HG02938 (cell line): ENCODE data around the gene IST1.

ENCODE experiments used
- ATAC-seq: cut with Tn5 transposase; IDR thresholded peaks from one replicate; pipeline ENCODE4 v1.9.1; 2021; ENCODE audit warnings: mild to moderate bottlenecking, moderate library complexity; ENCODE audit not compliant: unreplicated experiment

The IST1 gene

DNA sequence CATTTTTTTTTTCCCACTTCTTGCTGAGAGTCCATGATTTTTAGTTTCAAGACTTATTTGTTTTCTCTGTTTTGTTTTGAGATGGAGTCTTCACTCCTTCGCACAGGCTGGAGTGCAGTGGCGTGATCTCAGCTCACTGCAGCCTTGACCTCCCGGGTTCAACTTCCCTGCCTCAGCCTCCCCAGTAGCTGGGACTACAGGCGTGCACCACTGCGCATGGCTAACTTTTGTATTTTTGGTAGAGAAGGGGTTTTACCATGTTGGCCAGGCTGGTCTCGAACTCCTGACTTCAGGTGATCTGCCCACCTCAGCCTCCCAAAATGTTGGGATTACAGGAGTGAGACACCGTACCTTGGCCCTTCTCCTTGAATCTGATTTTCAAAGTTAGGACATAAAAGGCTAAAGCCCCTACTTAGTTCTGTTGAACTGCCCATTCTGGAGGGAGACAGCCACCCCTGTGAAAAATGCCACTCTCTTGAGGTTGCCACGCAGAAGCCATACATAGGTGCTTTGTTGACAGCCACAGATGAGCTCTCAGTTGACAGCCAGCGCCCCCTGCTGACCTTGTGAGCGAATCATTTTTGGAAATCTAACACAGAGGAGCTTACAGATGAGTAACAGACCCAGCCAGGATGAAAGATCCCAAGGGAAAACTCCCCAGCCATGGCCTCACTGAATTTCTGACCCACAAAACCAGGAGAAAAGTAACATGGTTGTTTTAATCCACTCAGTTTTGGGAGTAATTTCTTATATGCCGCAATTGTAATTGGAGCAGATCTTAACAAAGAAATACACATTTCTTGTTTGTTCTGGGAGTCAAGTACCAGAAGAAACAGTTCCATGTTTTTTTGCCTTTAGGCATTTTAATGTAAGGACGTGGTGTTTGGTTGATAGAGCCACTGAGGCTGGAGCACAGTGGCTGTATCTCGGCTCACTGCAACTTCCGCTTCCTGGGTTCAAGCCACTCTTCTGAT lies 66.0 kb downstream of the IST1 start:
- peak; percentile 82 for ATAC-seq

DNA sequence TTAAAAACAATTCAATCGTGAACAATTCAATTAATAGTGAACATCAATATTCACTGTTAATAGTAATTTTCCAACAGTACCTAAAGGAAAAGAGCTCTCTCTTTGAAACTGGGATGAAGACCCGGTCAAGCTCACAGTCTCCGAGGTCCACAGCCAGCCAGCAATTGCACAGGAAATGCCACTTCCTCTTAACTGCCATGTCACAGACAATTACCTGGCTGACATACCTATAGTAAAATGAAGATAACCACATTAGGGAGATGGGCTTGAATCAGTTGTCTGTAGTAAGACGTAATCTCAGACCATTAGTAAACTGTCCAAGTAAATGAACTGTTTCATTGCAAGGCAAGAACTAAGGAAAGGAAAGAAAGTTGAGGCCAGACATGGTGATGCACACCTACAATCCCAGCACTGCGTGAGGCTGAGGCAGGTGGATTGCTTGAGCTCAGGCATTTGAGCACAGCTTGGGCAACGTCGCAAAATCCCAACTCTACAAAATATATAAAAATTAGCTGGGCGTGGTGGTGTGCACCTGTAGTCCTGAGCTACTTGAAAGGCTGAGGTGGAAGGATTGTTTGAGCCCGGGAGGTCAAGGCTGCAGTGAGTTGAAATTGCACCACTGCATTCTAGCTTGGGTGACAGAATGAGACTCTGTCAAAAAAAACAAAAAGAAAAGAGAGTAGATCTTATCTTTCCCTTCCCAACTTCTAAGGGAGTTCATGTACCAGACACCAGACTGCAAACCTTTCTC lies 68.0 kb downstream of the IST1 start:
- ATAC-seq: no peak

DNA sequence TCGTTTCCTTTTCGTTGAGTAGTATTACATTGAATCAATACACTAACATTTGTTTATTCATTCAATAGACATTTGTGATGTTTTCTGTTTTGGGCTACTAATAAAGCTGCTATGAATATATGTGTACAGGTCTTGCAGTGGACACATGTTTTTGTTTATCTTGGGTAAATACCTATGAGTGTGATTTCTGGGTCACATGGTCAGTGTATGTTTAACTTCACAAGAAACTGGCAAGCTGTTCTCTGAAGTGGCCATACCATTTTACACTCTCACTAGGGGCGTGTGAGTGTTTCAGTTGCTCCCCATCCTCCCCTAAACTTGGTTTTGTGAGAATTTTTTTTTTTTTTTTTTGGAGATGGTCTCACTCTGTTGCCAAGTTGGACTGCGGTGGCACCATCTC lies 69.9 kb downstream of the IST1 start:
- no peak for ATAC-seq

DNA sequence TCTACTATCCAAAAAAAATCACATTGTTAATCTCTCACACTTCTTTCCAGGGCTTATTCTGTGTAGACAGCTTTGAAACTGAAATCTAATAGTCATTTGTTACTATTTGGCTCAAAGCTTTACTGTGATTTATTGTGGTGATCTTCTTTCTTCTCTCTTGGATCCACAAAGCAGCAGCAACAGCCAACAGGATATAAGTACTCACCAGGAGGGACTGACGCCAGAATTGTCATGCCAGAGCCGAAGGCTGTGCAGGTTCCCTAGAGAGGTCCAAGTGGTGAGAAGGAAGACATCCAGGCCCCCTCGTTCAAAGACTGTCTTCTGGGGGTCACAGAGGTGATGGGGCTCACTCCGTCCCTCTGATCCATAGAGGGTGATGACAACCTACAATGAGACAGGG lies 71.6 kb downstream of the IST1 start:
- no peak for ATAC-seq

DNA sequence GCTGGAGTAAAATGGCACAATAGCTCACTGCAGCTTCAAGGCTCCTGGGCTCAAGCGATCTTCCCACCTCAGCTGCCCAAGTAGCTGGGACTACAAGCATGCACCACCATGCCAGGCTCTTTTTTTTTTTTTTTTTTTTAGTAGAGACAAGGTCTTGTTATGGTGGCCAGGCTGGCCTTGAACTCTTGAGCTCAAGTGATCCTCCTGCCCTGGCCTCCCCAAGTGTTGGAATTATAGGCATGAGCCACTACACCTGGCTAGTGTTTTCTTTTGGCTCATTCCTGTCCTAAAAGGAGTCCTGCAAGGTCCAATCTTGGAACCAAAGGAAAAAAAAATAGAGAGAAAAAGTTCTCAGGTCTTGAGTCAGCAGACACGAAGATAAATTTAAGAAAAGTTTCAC lies 74.0 kb downstream of the IST1 start:
- no peak for ATAC-seq

DNA sequence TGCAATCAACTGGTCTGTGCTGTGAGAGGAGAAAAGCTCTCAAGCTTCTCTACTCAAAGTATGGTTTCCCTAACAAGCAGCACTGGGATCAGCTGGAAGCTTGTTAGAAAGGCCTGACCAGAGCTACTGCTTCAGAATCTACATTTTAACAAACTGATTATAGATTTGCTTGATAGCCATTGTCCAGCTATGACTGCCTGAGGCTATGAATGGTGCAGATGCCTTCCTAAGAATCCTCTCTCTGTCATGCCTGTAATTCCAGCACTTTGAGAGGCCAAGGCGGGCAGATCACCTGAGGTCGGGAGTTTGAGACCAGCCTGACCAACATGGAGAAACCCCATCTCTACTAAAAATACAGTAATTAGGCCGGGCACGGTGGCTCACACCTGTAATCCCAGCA lies 76.2 kb downstream of the IST1 start:
- ATAC-seq: no peak

DNA sequence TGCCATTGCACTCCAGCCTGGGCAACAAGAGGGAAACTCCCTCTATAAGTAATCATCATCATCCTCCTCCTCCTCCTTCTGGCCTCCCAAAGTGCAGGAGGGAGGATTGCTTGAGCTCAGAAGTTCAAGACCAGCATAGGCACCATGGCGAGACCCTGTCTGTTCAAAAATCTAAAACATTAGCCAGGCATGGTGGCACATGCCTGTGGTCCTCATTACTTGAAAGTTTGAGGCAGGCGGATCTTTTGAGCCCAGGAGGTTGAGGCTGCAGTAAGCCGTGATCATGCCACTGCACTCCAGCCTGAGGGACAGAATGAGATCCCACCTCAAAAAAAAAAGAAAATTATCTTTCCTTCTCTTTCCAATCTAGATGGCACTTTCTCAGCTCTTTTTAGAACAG lies 77.0 kb downstream of the IST1 start:
- ATAC-seq: no peak

DNA sequence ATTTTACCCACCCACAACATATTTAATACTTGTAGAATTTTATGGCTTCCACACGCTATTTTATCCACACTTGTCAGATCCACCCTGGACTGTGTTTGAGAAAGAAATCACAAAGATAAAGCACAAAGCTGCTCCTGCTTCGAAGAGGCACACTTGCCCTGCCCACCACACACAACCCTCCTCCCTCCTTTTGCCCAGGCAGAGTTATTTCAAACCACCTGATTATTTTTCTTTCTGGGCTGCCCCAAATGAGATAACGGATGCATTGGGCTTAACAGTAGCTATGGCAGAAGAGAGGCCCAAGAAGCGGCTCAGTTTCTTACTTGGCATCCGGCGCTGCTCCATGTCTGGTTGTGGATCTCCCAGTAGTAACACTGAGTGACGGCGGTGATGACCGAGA lies 77.7 kb downstream of the IST1 start:
- no peak for ATAC-seq

DNA sequence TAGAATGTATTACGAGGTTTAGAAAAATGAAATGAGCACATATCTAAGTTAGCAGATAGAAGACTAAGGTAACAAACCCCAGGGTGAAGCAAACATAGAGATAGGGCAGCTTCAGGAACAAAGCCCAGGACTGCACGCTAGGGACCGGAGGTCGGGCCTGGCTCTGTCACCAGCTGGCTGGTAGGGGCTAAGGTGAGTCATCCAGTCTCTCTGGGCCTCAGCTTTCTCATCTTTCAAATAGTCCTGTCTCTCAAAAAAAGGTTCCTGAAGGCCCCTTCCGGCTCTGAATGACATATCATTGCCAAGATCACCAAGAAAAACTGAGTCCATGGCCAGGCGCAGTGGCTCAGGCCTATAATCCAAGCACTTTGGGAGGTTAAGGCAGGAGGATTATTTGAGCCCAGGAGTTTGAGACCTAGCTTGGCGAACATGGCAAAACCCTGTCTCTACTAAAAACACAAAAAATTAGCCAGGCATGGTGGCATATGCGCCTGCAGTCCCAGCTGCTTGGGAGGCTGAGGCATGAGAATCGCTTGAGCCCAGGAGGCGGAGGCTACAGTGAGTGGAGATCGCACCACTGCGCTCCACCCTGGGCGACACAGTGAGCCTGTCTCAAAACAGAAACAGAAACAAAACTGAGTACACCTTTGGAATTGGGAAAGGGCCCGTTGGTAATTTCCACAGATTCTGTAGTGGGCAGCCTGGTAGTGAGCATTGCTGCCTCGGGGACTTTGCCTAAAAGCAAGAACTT lies 78.9 kb downstream of the IST1 start:
- ATAC-seq: no peak
